ENCODE results near the gene ABCG2.

Gene ABCG2

GRCh38 chr4:88077911-88078524, 80.4 kb downstream of the ABCG2 start:
- in situ Hi-C loops (cut with HindIII; ENCODE audit: low sequenced_read_pairs): no loop called here

GRCh38 chr4:88075336-88075735, 83.1 kb downstream of the ABCG2 start:
- in situ Hi-C loops (cut with HindIII; ENCODE audit: low sequenced_read_pairs): no loop called here

GRCh38 chr4:88070031-88070430, 88.4 kb downstream of the ABCG2 start:
- in situ Hi-C loops (cut with HindIII; ENCODE audit: low sequenced_read_pairs): no loop called here

DNA sequence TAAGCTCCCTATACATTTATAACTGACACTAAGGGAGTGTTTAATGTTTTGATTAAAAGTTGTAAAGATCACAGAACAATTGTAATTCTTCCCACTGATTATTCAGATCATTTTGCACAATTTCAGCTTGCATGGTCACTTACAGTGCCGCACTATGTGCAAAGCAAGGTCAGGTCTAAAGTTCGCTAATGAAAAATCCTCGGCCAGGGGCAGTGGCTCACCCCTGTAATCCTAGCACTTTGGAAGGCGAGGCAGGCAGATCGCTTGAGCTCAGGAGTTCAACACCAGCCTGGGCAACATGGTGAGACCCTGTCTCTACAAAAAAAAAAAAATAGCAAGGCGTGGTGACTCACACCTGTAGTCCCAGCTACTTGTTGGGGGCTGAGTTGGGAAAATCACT, 94.0 kb downstream of the ABCG2 start:
- in situ Hi-C loops (cut with HindIII; ENCODE audit: low sequenced_read_pairs): no loop called here

DNA sequence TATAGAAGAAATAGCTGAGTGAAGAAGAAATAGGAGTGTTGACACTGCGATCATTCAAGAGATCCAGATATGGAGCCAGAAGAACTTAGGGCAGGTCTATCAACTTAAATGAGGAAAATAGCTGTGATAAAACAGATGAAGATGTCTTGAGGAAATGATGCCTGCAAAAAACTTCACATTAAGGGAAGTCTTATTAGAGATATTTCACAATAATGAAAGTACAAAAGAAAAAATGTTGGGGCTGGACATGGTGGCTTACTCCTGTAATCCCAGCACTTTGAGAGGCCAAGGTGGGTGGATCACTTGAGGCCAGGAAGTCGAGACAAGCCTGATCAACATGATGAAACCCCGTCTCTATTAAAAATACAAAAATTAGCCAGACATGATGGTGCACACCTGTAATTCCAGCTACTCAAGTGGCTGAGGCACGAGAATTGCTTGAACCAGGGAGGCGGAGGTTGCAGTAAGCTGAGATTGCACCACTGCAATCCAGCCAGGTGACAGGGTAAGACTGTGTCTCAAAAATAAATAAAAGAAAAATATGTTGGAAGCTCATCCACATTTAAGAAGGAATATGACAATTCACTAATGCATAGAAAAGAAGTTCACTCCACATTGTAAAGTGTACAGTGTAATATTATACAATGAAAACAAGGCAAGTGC, 94.7 kb downstream of the ABCG2 start:
- in situ Hi-C loops (cut with HindIII; ENCODE audit: low sequenced_read_pairs): no loop called here

DNA sequence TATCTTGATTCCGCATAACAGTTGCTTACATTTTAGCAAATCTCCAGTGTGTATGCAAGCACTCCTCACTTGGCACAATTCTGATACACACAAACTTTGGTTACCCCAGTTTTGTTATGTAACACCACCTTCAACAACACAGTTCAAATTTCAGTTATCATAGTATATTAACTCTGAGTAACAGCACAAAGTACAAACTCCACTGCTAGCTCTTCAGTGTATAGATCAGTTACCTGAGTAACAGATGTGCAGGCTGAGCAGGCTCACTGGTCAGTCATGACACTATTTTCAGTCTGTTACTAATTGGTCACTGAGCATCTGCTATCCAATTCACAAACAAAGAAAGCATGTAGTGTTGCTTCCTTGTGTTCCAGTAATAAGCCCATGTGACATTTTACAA, 95.6 kb downstream of the ABCG2 start:
- in situ Hi-C loops (cut with HindIII; ENCODE audit: low sequenced_read_pairs): no loop called here

DNA sequence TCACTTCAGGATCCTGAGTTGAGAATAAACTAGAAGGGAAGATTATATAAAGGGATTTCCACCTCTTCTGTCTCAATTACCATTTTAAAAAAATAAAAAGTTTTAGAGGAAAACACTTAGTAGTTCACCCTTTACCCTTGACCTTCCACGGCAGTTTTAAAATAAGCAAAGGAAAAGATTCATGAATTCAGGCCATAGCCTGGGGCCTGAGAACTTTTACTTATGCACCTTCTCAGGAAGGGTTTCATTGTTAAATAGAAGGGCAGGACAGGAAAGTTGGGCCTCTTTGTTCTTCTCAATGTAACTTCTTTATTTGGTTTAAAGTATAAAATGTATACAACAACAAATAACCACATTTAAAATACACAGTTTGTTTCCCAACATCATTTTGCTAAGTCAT, 96.1 kb downstream of the ABCG2 start:
- in situ Hi-C loops (cut with HindIII; ENCODE audit: low sequenced_read_pairs): no loop called here

DNA sequence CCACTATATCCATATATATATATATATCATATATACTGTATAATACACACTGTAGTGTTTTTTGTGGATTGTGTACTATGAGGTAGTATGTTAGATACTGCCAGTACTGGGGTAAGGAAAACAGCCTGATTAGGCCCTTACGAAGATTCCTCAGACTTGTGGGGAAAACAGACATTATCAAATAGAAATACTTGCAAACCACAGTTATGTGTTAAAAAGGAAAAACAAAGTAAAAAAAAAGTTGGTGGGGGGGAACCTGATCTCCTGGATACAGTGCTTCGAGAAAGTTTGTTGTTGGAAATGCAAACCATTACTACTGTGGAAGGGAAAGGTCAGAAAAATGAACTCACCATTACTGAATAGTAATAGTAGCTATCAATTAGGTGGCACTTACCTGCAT, 98.0 kb downstream of the ABCG2 start:
- in situ Hi-C loops (cut with HindIII; ENCODE audit: low sequenced_read_pairs): no loop called here

DNA sequence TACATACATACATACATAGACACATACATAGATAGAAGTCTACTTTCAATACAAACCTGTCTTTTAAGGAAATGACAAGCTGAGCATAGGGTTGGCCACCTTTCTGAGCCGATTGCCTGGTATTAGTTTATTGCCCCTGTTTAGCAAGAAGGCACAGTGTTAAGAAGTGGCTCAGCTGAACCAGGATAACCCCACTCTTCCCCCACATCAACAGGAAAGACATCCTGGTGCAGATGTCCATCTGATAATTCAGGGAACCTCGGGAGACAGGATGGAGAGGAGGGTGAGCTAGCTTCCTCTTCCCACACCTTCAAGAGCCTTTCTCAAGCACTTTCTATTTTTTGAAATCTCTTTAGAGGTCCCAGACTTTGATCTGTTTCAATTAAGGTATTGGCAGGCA, 98.7 kb downstream of the ABCG2 start:
- in situ Hi-C loops (cut with HindIII; ENCODE audit: low sequenced_read_pairs): no loop called here

DNA sequence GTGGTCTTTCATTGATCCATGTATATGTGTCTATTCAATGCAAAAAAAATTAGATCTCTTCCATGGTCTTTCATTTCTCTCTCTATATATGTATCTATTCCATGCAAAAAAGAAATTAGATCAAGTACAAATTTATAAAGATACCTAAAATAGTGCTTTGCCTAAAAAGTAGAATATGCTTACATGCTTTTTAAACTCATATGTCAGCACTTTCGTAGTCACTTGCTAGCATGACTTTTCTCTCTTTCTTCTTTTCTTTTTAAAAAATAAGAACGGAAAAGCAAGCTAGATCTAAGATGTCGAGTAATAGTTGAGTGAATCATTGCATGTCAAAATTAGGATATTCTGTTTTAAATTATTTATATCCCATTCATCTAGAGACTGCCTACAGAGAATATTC, 100.1 kb downstream of the ABCG2 start:
- in situ Hi-C loops (cut with HindIII; ENCODE audit: low sequenced_read_pairs): no loop called here

DNA sequence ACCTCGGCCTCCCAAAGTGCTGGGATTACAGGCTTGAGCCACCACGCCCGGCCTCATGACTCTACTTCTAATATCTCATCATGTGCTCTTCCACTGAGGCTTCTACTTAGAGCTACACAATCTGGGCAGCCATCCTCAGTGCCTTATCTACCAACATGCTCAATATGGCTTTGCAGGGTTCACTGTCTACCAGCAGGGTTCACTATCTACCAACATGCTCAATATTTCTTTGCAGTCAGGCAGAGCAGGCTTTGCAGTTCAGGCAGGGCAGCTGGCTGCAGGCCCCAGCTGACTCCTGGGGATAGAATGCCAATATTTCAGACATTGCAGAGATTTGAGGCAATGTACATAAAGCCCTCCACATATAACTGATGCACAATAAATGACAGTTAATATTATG, 103.5 kb downstream of the ABCG2 start:
- in situ Hi-C loops (cut with HindIII; ENCODE audit: low sequenced_read_pairs): no loop called here

DNA sequence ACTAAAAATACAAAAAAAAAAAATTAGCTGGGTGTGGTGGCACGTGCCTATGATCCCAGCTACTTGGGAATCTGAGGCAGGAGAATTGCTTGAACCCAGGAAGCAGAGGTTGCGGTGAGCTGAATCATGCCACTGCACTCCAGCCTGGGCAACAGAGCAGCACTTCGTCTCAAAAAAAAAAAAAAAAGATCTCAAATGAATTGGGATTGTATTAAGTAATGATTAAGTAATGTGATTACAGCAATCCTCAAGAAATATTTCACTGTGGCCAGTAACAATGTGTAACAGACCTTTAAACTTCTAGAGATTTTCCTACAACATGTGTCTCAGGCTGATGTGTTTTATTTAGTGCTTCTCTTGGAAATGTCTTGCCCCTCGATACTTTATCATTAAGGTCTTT, 104.2 kb downstream of the ABCG2 start:
- in situ Hi-C loops (cut with HindIII; ENCODE audit: low sequenced_read_pairs): no loop called here

DNA sequence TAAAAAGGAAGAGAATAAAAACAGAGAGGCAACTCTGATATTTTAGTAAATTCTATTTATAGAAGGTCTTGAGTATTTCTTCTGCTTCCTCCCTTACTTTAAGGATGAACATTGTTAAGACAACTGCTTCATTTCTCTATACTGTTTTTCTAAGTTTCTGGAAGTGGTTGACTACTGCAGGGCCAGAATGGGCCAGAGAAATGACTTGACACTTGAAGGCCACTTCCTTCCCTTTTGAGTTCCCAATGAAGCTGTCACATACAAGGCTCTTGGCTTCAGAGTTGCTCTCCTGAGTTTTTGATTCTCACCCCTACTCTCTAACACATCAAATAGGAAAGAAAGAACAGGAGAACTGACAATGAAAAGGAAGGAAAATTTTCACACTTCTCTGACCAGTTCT, 113.4 kb downstream of the ABCG2 start:
- in situ Hi-C loops (cut with HindIII; ENCODE audit: low sequenced_read_pairs): loop anchor here (25.0 kb wide), 1 partner anchor 467 kb away; the partner anchor contains the start of gene PYURF

DNA sequence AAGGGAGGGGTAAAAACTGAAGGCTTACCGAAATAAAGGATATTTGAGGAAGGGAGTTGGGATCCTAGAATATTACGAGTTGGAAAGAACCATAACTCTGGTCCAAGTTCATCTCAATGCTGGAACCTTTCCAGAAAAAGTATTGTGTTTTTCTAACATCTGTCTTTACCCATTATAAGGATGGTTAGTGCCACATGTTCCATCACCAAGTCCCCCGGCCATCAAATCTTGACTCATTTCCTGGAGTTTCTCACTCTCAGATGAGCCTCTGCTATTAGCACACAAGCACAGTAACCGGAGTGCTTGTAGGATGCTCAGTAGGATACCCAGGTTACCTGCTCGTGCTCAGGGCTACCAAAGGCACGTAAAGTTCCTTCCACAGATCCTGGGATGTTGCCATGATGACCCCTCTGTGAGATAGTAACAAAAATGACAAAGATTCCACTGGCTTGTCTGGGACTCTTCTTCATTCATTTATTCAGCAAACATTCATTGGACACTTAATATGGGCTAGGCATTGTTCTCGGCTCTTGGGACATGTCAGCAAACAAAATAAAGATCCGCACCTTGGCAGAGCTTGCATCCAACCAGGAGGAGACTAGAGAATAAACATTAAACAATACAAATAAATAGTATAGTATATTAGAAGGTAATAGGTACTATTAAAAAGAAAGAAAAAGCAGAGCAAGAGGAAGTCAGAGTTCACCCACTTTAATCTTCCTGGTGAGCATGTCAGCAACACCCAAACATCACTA, 114.7 kb downstream of the ABCG2 start:
- in situ Hi-C loops (cut with HindIII; ENCODE audit: low sequenced_read_pairs): loop anchor here (25.0 kb wide), 1 partner anchor 469 kb away; the partner anchor contains the start of gene PYURF

DNA sequence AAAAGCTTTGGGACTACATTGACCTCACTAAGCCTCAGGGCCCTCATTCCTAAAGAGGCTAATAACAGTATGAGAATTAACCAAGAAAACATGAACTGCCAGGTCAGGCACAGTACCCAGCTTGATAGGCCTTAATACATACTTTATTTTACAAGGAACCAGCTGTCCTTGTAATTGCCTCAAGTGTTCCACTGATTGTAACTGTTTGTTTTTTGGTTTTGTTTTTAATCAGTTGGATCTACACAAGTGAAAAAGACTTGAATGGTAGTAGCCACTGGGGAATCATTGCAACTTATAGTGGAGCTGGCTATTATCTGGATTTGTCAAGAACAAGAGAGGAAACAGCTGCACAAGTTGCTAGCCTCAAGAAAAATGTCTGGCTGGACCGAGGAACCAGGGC, 115.4 kb downstream of the ABCG2 start:
- in situ Hi-C loops (cut with HindIII; ENCODE audit: low sequenced_read_pairs): loop anchor here (25.0 kb wide), 1 partner anchor 469 kb away; the partner anchor contains the start of gene PYURF

DNA sequence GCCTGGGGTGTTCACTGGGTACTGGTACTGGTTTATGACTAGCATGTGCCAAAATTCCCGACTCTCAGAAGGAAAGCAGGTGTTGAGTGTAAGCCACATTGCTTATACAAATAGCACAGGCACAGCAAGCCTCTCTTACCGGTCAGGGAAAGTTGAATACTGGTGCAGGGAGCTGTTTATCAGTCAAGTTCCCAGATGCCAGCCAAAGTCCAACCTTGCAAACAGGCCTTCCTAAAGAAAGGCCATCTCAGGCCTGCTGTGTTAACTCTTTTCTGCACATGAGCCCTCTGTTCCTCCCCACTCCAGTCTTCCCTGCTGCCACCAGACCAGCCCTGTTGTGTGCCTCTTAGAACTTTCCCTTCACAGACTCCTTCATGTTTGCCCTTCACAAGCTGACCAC, 116.8 kb downstream of the ABCG2 start:
- in situ Hi-C loops (cut with HindIII; ENCODE audit: low sequenced_read_pairs): loop anchor here (25.0 kb wide), 1 partner anchor 471 kb away; the partner anchor contains the start of gene PYURF

- in situ Hi-C loops (cut with HindIII; ENCODE audit: low sequenced_read_pairs): loop anchor here (25.0 kb wide), 1 partner anchor 472 kb away; the partner anchor contains the start of gene PYURF
These were observed 117.7 kb downstream of the ABCG2 start for GRCh38 chr4:88040707-88041106.

Data from DLD1 (cell line).